ENCODE data around the gene RNF215. TPM values are rescaled to one million over a fixed set of nuclear protein-coding genes. Genes with fewer than 3 reads are reported as not detected.

The RNF215 gene
- total RNA-seq = 19.8 TPM

DNA sequence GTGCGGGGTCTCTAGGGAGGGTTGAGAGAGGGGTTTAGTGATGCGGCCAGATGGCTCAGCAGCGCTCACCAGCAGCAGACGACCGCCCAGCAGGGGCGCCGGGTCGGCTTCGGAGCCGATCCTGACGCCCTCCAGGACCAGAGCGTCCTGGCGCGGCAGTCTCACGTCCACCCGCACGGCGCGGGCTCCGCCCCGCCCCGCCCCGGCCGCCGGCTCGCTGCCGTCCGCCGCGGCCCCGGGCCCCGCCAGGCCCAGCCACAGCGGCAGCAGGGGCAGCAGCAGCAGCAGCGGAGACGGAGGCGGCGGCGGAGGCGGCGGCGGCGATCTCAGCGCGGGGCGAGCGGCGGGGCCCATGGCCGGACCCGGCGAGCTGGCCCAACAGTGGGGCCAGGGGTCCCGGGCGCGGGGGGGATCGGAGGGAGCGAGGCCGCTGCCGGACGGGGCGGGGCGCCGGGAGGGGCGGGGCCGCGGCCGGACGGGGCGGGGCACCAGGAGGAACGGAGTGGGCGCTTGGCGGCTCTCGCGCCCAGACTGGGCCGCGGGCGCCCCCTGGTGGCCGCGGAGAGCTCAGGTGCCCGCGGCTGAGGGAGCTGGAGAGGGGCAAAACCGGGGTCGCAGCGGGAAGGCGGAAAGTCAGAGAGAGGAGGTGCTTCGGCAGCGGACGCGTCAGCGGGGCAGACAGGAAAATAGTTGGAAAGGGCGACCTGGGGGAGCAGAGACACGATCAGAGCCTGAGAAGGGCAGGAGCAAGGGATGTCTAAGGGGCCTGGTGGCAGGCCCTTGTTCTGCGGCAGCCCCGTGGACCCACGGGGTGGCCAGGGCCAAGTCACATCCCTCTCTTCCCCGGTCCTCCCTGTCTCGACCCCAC, at the start of gene RNF215:
Gene RNF215 (minus strand): TSS at position 452 of the 868 bp plus-strand sequence. CDS start 98 bp downstream, at position 354.

DNA sequence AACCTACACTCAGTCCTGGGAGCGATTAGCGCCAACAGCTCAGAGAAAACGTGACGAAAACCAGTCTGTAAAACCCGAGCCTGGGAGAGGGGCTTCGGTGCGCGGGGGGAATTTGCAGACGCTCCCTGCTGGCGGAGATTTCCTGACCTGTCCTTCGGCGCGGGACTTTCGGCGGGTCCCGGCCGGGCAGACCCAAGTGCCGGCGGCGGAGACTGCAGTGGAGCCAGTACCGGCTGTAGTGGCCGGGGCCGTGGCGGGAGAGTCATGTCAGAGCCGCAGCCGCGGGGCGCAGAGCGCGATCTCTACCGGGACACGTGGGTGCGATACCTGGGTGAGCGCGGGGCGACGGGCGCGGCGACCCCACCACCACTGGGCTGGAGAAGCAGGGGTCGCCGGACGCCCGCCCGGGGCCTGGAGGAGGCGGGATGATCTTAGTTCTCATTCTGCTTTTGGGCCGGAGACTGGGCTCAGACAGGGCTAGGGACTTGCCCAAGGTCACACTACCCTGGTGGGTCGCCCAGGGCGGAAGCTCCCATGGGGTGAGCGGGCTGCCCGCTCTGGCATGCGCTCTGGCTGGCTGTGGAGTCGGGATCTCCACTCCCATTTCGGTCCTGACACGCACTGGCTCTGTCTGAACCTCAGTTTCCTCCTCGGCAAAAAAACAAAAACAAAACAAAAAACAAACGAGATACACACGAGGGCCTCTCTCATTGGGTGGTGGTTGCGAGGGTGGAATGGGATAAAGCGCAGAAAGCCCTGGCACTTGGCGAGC, 38.6 kb upstream of the RNF215 start, which contains the start of gene MTFP1:
Gene MTFP1 (plus strand): TSS at position 153 of the 772 bp plus-strand sequence. CDS start 112 bp downstream, at position 265.

DNA sequence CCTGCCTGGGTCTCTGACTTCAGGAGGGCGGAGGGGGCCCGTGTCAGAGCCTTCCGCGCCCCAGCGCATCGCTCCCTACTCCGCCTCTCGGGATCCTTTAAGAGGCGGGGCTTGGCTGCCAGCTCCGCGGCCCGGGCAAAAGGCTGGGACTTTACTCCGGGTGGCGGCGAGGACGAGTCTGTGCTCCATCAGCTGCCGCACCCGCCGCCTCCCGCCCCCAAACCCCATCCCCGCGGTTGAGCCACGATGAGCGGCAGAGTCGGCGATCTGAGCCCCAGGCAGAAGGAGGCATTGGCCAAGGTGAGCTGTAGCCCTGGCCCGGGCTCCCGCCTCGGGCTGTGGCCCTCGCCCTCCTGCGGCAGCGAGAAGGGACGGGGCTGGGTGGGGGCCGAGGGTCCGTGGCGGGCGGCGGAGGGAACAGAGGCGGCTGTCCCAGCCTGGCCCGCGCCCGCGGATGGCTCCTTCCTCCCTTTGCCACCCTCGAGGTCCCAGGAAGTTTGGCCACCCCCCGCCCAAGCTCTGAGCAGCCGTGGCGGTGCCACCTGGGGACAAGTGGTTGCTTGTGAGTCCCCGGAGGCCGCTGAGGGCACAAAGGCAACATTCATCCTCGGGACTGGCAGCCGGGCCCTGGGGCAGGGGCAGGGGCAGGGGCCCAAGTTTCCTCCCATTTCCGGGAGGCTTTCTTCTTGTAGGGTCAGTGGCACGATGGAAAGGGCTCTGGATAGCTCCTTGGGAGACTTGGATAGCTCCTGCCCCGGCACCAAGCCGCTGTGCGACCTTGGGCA, 9.9 kb upstream of the RNF215 start, which contains the start of gene SEC14L2:
Gene SEC14L2 (plus strand): TSS at position 148 of the 785 bp plus-strand sequence. CDS start 99 bp downstream, at position 247.

DNA sequence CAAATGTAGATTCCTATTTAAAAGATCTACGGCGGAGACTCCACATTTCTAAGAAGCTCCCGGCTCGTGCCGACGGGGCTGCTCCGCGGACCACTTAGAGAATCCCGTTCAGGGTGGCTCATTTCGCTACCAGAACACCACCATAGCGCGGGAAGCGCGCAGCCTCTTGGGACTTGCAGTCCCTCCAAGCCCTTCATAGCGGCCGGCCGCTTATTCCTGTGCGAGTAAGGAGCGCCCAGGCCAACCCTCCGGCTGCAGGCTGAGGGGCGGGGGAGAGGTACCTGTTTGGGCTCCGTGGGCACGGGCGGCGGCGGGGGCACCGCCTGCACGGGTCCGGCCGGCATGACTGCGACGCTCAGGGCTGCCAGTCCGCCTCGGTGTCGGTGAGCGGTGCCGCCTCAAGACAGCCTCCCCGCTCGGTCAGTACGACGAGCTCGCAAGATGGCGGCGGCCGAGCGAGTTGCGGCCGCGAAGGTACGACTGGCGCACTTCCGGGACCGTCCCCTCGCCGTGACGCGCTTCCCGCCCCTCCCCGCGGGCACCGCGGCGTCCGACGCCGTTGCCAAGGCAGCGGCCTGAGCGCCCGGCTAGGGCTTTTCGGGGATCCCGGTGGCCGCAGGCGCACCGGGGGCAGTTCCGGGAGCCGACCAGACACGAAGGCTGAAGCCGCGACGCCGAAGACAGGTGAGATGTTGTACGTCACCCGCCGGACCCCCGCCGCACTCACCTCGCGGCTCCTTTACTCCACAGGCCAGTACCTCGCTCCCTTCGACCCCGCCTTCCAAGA, 30.6 kb downstream of the RNF215 start, which contains the start of the genes CCDC157 and SF3A1:
Gene CCDC157 (plus strand): TSS at position 559 of the 787 bp plus-strand sequence. CDS start 8,994 bp downstream, outside the sequence.
Gene SF3A1 (minus strand): TSS at position 446 of the 787 bp plus-strand sequence. CDS start 102 bp downstream, at position 344.

Other genes with a start within 250 kb of the RNF215 start
- 0.93 TPM for gene LIF, start 140.7 kb downstream of the RNF215 start, total RNA-seq
- gene OSM, start 120.6 kb downstream of the RNF215 start, total RNA-seq = 0.77 TPM
- gene CASTOR1, start 97.9 kb downstream of the RNF215 start, total RNA-seq = 11.8 TPM
- 13.7 TPM for gene TBC1D10A, start 60.5 kb downstream of the RNF215 start, total RNA-seq
- 78.5 TPM for gene SF3A1, start 30.5 kb downstream of the RNF215 start, total RNA-seq
- gene CCDC157, start 30.4 kb downstream of the RNF215 start, total RNA-seq = 13.0 TPM
- 27.5 TPM for gene SEC14L2, start 9.6 kb upstream of the RNF215 start, total RNA-seq
- 18.7 TPM for gene MTFP1, start 38.4 kb upstream of the RNF215 start, total RNA-seq
- gene SEC14L3, start 84.6 kb upstream of the RNF215 start, total RNA-seq = not detected
- gene SEC14L4, start 118.3 kb upstream of the RNF215 start, total RNA-seq = 0.60 TPM
- 4.1 TPM for gene SEC14L6, start 159.3 kb upstream of the RNF215 start, total RNA-seq
- gene GAL3ST1, start 187.3 kb upstream of the RNF215 start, total RNA-seq = 2.7 TPM
- gene PES1, start 204.5 kb upstream of the RNF215 start, total RNA-seq = 42.1 TPM
- 31.2 TPM for gene TCN2, start 219.8 kb upstream of the RNF215 start, total RNA-seq
- 8.8 TPM for gene SLC35E4, start 248.4 kb upstream of the RNF215 start, total RNA-seq